A549 treated with DMSO at 1 μM for 4 hours (cell line): ENCODE results near the gene ZNF492. TPM values are rescaled to one million over a fixed set of nuclear protein-coding genes. Genes with fewer than 3 reads are reported as not detected.

Experiments
- total RNA-seq: library from RNA; stranded (reverse); fragments of 200-300 nt; extraction: Qiagen RNA extraction; gene quantifications from 5 replicates; pipeline ENCODE4 v1.2.3, GENCODE V29; 2022; ENCODE audit warnings: low read depth

The ZNF492 gene
- not detected in 5 replicates for total RNA-seq

DNA sequence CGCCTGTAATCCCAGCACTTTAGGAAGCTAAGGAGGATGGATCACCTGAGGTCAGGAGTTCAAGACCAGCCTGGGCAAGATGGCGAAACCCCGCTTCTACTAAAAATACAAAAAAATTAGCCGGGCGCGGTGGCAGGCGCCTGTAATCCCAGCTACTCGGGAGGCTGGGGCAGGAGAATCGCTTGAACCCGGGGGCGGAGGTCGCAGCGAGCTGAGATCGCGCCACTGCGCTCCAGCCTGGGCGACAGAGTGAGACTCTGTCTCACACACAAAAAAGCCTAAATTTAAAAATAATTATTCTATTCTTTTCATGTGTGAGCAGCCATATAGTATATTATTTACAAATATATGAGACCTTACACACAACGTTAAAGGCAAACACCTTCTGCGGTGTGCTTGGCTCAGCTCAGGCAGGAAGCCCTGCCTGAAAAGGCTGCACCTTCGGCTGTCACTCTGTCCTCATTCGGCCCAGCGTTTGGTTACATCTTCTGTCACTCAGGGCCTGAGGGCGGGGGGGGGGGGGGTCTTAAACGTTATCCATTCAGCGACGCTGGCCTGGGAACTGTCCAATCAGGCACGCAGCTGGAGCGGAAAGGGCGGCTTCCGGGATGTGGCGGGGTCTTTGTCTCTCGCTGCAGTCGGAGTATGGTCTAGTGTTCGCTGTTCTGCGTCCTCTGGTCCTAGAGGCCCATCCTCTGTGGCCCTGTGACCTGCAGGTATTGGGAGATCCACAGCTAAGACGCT is at the start of gene ZNF492:
Gene ZNF492 (plus strand): TSS at position 619 of the 744 bp plus-strand sequence. CDS start 19,076 bp downstream, outside the sequence.

Other genes starting within 250 kb of the ZNF492 start
- gene ZNF98, start 212.0 kb upstream of the ZNF492 start, total RNA-seq, result not detected in 5 replicates
- gene ZNF99, start 149.8 kb downstream of the ZNF492 start, total RNA-seq, result not detected in 5 replicates
- not detected in 5 replicates for gene ZNF723, start 198.0 kb downstream of the ZNF492 start, total RNA-seq